Tibial nerve (tissue), 4 donors: ENCODE measurements around the gene CTNNB1.

Experiments
- CTCF ChIP-seq, 5 experiments: fragments of 200-600 bp in 3 of 5; fragments of 450-650 bp in 2 of 5; sonication (generic) in 3 of 5; IDR thresholded peaks; one replicate each; pipeline ENCODE4 v1.5.1; 2016 to 2019; ENCODE audit warnings: antibody characterized with exemption in 5 of 5, mild to moderate bottlenecking in 3 of 5, moderate library complexity in 2 of 5
- EP300 ChIP-seq, 2 donors: sonication (generic); formaldehyde crosslinking; IDR thresholded peaks; one replicate each; pipeline ENCODE4 v1.6.1; 2017; ENCODE audit warnings: antibody characterized with exemption in 2 of 2, mild to moderate bottlenecking in 1 of 2
- POLR2A ChIP-seq, 2 donors: fragments of 450-650 bp; IDR thresholded peaks; one replicate each; pipeline ENCODE4 v1.6.1; 2017; ENCODE audit warnings: antibody characterized with exemption in 2 of 2, mild to moderate bottlenecking in 2 of 2, moderate library complexity in 2 of 2

GRCh38 chr3:41186297-41186696 lies 13.0 kb upstream of the CTNNB1 start:
- no peak for TF ChIP-seq CTCF (IDR thresholded peaks at IDR 0.05)
- no peak for TF ChIP-seq EP300 (IDR thresholded peaks at IDR 0.05)
- no peak for TF ChIP-seq POLR2A (IDR thresholded peaks at IDR 0.05)
